GDM1 (cell line): Measurements from ENCODE around the gene FCN3.
A peak's percentile ranks its signal among the peaks of the same experiment; 100 is the strongest.
"Not testable (repeated sequence)": the region's sequence is repeated elsewhere in the genome, so short reads cannot be mapped to it uniquely, and the experiment has no call there.

Source experiments
- DNase-seq: peaks from one replicate; lab custom pipeline; 2025; lab: John Stamatoyannopoulos, UW

The FCN3 gene

GRCh38 chr1:27399251-27400025 lies 24.8 kb upstream of the FCN3 start:
- no peak for DNase-seq

GRCh38 chr1:27398405-27399149 lies 24.0 kb upstream of the FCN3 start:
- no peak for DNase-seq

GRCh38 chr1:27397749-27398148 lies 23.1 kb upstream of the FCN3 start:
- DNase-seq: no peak

- no peak for DNase-seq
Observed at GRCh38 chr1:27397110-27397509, 22.5 kb upstream of the FCN3 start.

- DNase-seq: peak; percentile 52
Observed at GRCh38 chr1:27395441-27396195, 21.0 kb upstream of the FCN3 start.

GRCh38 chr1:27394925-27395324 lies 20.3 kb upstream of the FCN3 start:
- DNase-seq: no peak

- DNase-seq: no peak
Observed at GRCh38 chr1:27394282-27394658, 19.6 kb upstream of the FCN3 start.

GRCh38 chr1:27393641-27394281 lies 19.1 kb upstream of the FCN3 start:
- no peak for DNase-seq

- DNase-seq: no peak
Observed at GRCh38 chr1:27392778-27393635, 18.4 kb upstream of the FCN3 start.

- DNase-seq: peak; percentile 86
Observed at GRCh38 chr1:27392096-27392777, 17.6 kb upstream of the FCN3 start, which contains the start of gene GPR3. Gene GPR3 (plus strand): TSS chr1:27392622. CDS start chr1:27393799, 1,177 bp downstream.

- no peak for DNase-seq
Observed at GRCh38 chr1:27391511-27392095, 17.0 kb upstream of the FCN3 start.

GRCh38 chr1:27388337-27389005 lies 13.8 kb upstream of the FCN3 start:
- DNase-seq: peak; percentile 15

- DNase-seq: not testable (repeated sequence)
Observed at GRCh38 chr1:27384797-27385196, 10.2 kb upstream of the FCN3 start.

GRCh38 chr1:27383661-27384060 lies 9.0 kb upstream of the FCN3 start:
- no peak for DNase-seq

- DNase-seq: no peak
Observed at GRCh38 chr1:27383039-27383605, 8.5 kb upstream of the FCN3 start, which contains the start of gene CD164L2. Gene CD164L2 (minus strand): TSS chr1:27383333. CDS start chr1:27383239, 94 bp downstream.

GRCh38 chr1:27381969-27382762 lies 7.5 kb upstream of the FCN3 start:
- no peak for DNase-seq

- DNase-seq: no peak
Observed at GRCh38 chr1:27380766-27381733, 6.4 kb upstream of the FCN3 start.
